Sciatic nerve (tissue), 2 donors: ENCODE data around the gene TTC28. TPM values are rescaled to one million over a fixed set of nuclear protein-coding genes. Genes with fewer than 3 reads are reported as not detected.
A peak's percentile ranks its signal among the peaks of the same experiment; 100 is the strongest.
"Not testable (repeated sequence)": the region's sequence is repeated elsewhere in the genome, so short reads cannot be mapped to it uniquely, and the experiment has no call there.

Experiments used
- ATAC-seq: fragments of 200-7000 bp; cut with Tn5 transposase; one replicate; pipeline ENCODE4 v1.9.1; 2020; ENCODE audit warnings: mild to moderate bottlenecking, moderate library complexity
- DNase-seq: peaks from one replicate; pipeline ENCODE4 v3.0.0-alpha.2; 2020; ENCODE audit warnings: low spot score
- intact Hi-C: fragments of 100-400 bp; cut with DNase I; formaldehyde crosslinking; loops from one replicate; pipeline ENCODE4 v1.14.2; 2022
- total RNA-seq: library from RNA; stranded (reverse); fragmentation: NEBNext Ultra II Directional; extraction: Animal tissue kit (Norgen Biotek cat#: 25700); gene quantifications from one replicate; pipeline ENCODE4 v1.2.1, GENCODE V29; 2021
- donor health status: DM: no; HTN: no; CAD: no.
- donor health status: DM: no; HTN: no; CAD: no.

Gene TTC28
- total RNA-seq, 1 donor from 2014 or later, result 58.4 TPM

- intact Hi-C loops, DNase-seq, ATAC-seq: not testable (repeated sequence)
Observed at GRCh38 chr22:28680813-28681490, 1.3 kb upstream of the TTC28 start.

- intact Hi-C loops, ATAC-seq: not testable (repeated sequence)
- peak; percentile 63 for DNase-seq
Observed at GRCh38 chr22:28678778-28679610, 646 bp downstream of the TTC28 start.

- DNase-seq, intact Hi-C loops, ATAC-seq: not testable (repeated sequence)
Observed at GRCh38 chr22:28678170-28678569, 1.5 kb downstream of the TTC28 start.

GRCh38 chr22:28674121-28674563 lies 5.5 kb downstream of the TTC28 start:
- no peak for ATAC-seq
- DNase-seq, result no peak
- intact Hi-C loops, result no loop called here

- intact Hi-C loops, result no loop called here
- ATAC-seq (no peak), DNase-seq (no peak)
Observed at GRCh38 chr22:28670756-28671155, 8.9 kb downstream of the TTC28 start.

GRCh38 chr22:28670161-28670560 lies 9.5 kb downstream of the TTC28 start:
- no peak for DNase-seq
- intact Hi-C loops, result no loop called here
- ATAC-seq, result no peak

GRCh38 chr22:28669387-28669786 lies 10.3 kb downstream of the TTC28 start:
- no peak for ATAC-seq
- intact Hi-C loops, result no loop called here
- no peak for DNase-seq

- ATAC-seq, DNase-seq, intact Hi-C loops: not testable (repeated sequence)
Observed at GRCh38 chr22:28663569-28663942, 16.1 kb downstream of the TTC28 start.

GRCh38 chr22:28658448-28658847 lies 21.2 kb downstream of the TTC28 start:
- ATAC-seq (no peak), DNase-seq (no peak)
- intact Hi-C loops, result no loop called here

GRCh38 chr22:28656181-28656580 lies 23.5 kb downstream of the TTC28 start:
- no peak for ATAC-seq
- DNase-seq, result no peak
- intact Hi-C loops, result no loop called here

GRCh38 chr22:28650463-28650862 lies 29.2 kb downstream of the TTC28 start:
- intact Hi-C loops, result no loop called here
- no peak for ATAC-seq
- no peak for DNase-seq

GRCh38 chr22:28648792-28649191 lies 30.8 kb downstream of the TTC28 start:
- ATAC-seq (no peak), DNase-seq (no peak)
- intact Hi-C loops, result no loop called here

- intact Hi-C loops, result no loop called here
- ATAC-seq (no peak), DNase-seq (no peak)
Observed at GRCh38 chr22:28647216-28647615, 32.4 kb downstream of the TTC28 start.

- ATAC-seq (no peak), DNase-seq (no peak)
- intact Hi-C loops, result no loop called here
Observed at GRCh38 chr22:28639321-28639720, 40.3 kb downstream of the TTC28 start.

GRCh38 chr22:28637225-28637624 lies 42.4 kb downstream of the TTC28 start:
- intact Hi-C loops, result no loop called here
- DNase-seq, result no peak
- no peak for ATAC-seq

GRCh38 chr22:28630177-28630574 lies 49.5 kb downstream of the TTC28 start:
- ATAC-seq, result no peak
- intact Hi-C loops, result no loop called here

GRCh38 chr22:28629420-28630176 lies 50.0 kb downstream of the TTC28 start:
- no peak for DNase-seq

More at GRCh38 chr22:28630177-28630574, 49.5 kb downstream of the TTC28 start:
- DNase-seq, result no peak

GRCh38 chr22:28628766-28629165 lies 50.9 kb downstream of the TTC28 start:
- DNase-seq (no peak), ATAC-seq (no peak)
- intact Hi-C loops, result no loop called here

More at GRCh38 chr22:28629420-28630176, 50.0 kb downstream of the TTC28 start:
- ATAC-seq, result no peak
- intact Hi-C loops, result no loop called here

- ATAC-seq (peak; percentile 32), DNase-seq (no peak)
- intact Hi-C loops, result no loop called here
Observed at GRCh38 chr22:28627791-28628190, 51.8 kb downstream of the TTC28 start.
